HCT116 (cell line): Measurements from ENCODE around the gene DRGX.

ENCODE experiments used
- CTCF ChIP-seq, 3 experiments: fragments of 200-600 bp in 1 of 3; sonication (generic) in 1 of 3; IDR thresholded peaks in 2 of 3; conservative IDR thresholded peaks in 1 of 3; 2 replicates each; pipeline ENCODE4 v1.5.1; 2012 to 2017; ENCODE audit warnings: low read depth in 2 of 3, low read length in 2 of 3, antibody characterized with exemption in 1 of 3, borderline replicate concordance in 1 of 3, control low read depth in 1 of 3, mild to moderate bottlenecking in 1 of 3, mixed read lengths in 1 of 3, mixed run types in 1 of 3, moderate library complexity in 1 of 3; ENCODE audit not compliant: insufficient read depth in 1 of 3
- EZH2 ChIP-seq: fragments of 200-600 bp; sonication (generic); IDR thresholded peaks from 2 replicates; pipeline ENCODE4 v1.6.1; 2017; ENCODE audit warnings: antibody characterized with exemption, mixed run types
- FOSL1 ChIP-seq: IDR thresholded peaks from 2 replicates; pipeline ENCODE4 v1.6.1; 2012; ENCODE audit warnings: low read depth
- POLR2A ChIP-seq: IDR thresholded peaks from 2 replicates; pipeline ENCODE4 v1.7.0; 2011; ENCODE audit warnings: borderline replicate concordance; ENCODE audit not compliant: insufficient read depth, insufficient read length; ENCODE audit errors: extremely low read depth
- POLR2AphosphoS5 ChIP-seq: IDR thresholded peaks from 2 replicates; pipeline ENCODE4 v1.6.1; 2011; ENCODE audit warnings: mild to moderate bottlenecking, low read depth, low read length, moderate library complexity
- RAD21 ChIP-seq: IDR thresholded peaks from 2 replicates; pipeline ENCODE4 v1.6.1; 2012; ENCODE audit warnings: low read depth, mild to moderate bottlenecking
- SIN3A ChIP-seq: IDR thresholded peaks from 2 replicates; pipeline ENCODE4 v1.6.1; 2012; ENCODE audit warnings: low read depth
- YY1 ChIP-seq: IDR thresholded peaks from 2 replicates; pipeline ENCODE4 v1.6.1; 2011; ENCODE audit warnings: low read length, low read depth, moderate library complexity, mild to moderate bottlenecking; ENCODE audit not compliant: insufficient replicate concordance; ENCODE audit errors: extremely low read depth
- ZBTB33 ChIP-seq: IDR thresholded peaks from 2 replicates; pipeline ENCODE4 v1.6.1; 2011; ENCODE audit warnings: mild to moderate bottlenecking, low read length, moderate library complexity; ENCODE audit not compliant: insufficient replicate concordance; ENCODE audit errors: extremely low read depth
- ZNF274 ChIP-seq: fragments of 200-500 bp; sonication (Bioruptor generic); IDR thresholded peaks from 2 replicates; pipeline ENCODE4 v1.6.1; 2014; ENCODE audit warnings: mild to moderate bottlenecking, low read depth, low read length, inconsistent platforms

GRCh38 chr10:49373361-49373760, 22.5 kb downstream of the DRGX start:
- TF ChIP-seq POLR2AphosphoS5 (no peak), RAD21 (no peak), CTCF (IDR thresholded peaks at IDR 0.05 in 2 of 3, conservative IDR thresholded peaks at IDR 0.05 in 1 of 3; ENCODE audit: borderline replicate concordance in 1 of 3, insufficient read depth in 1 of 3, low read depth in 2 of 3, low read length in 2 of 3) (no peak), POLR2A (no peak), FOSL1 (no peak), ZBTB33 (no peak), YY1 (no peak), SIN3A (no peak), EZH2 (no peak), ZNF274 (no peak)
